SK-N-MC (cell line): Measurements from ENCODE around the gene ZNF687.

Experiments
- EZH2 ChIP-seq: fragments of 200-600 bp; sonication (generic); IDR thresholded peaks from one replicate; pipeline ENCODE4 v1.6.1; 2017; ENCODE audit warnings: antibody characterized with exemption
- POLR2AphosphoS5 ChIP-seq: IDR thresholded peaks from 2 replicates; pipeline ENCODE4 v1.6.1; 2012; ENCODE audit warnings: mild to moderate bottlenecking, low read depth, low read length, borderline replicate concordance

DNA sequence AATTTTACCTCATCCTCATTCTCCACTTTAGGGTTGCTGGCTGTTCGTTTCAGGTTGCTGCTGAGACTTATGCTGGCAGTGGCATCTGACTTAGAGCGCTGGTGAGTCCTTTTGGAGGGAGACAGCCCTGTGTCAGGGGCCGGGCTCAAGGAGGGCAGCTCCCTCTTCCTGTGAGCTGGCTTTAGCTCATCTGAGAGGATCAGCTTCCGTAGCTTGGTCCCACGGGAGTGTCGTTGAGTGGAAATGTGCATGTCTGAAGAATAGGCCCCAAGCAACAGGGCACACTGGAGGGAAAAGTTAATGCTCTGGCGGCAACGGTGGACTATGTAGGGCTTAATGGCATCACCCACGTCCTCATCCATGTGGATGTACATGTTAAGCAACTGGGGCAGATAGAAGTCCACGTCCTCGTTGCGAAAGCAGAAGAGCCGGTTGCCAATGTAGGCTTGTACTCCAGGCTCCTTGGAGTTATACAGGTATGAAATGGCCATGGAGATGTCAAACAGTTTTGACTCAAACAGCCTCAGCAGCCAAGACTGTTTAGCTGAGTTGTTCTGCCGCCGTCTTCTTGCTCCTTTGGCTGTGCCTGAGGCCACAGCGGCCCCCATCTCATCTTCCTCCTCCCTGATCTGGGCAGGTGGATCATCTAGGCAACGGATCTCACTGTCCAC is 33.6 kb downstream of the ZNF687 start:
- TF ChIP-seq POLR2AphosphoS5 (no peak), EZH2 (no peak)
